ENCODE data around the gene DNAH7.
"Not testable (repeated sequence)": the region's sequence is repeated elsewhere in the genome, so short reads cannot be mapped to it uniquely, and the experiment has no call there.

The DNAH7 gene

DNA sequence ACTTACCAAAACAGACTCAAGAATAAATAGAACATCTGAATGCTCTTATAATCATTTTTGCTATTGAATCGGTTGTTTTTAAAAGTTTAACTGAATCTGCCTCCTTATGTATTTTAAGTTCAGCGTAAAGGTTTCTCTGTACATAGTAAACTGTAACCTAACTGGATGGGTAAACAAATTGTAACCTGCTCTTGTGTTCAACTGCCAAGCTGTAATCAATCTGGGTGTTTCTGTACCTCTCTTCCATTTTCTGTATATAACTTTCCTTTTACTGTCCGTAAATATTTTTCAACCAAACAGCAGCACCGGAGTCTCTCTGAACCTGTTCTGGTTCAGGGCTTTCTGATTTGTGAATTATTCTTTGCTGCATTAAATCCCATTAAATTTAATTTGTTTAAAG, 27.6 kb upstream of the DNAH7 start:
- no peak overlapping the region for H3K4me3 ChIP-seq (ENCODE audit: low read length)
- no peak for TF ChIP-seq CTCF (conservative IDR thresholded peaks at IDR 0.05; ENCODE audit: low read depth, low read length)
- DNase-seq (ENCODE audit: low read depth) = no peak

- DNase-seq (ENCODE audit: low read depth); H3K4me3 ChIP-seq (ENCODE audit: low read length): not testable (repeated sequence)
These were observed 20.8 kb upstream of the DNAH7 start for GRCh38 chr2:196089448-196089847.

DNA sequence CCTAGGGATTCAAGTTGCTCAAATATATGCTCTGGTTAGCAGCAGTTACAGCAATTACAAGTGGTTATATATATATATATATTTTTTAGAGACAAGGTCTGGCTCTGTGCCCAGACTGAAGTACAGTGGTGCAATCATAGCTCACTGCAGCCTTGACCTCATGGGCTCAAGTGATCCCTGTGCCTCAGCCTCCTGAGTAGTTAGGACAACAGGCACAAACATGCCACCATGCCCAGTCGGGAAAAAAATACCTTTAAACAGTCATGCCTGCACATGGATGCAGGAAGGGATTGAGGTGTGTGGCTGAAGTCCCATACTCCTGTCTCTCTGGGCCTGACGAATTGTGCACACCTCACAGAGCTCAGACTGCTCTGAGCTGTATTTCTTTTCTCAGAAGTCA, 19.6 kb upstream of the DNAH7 start:
- H3K4me3 ChIP-seq (ENCODE audit: low read length) = no peak overlapping the region
- DNase-seq (ENCODE audit: low read depth) = no peak
- no peak for TF ChIP-seq CTCF (conservative IDR thresholded peaks at IDR 0.05; ENCODE audit: low read depth, low read length)

GRCh38 chr2:196086517-196087368, 18.1 kb upstream of the DNAH7 start:
- DNase-seq (ENCODE audit: low read depth) = no peak
- TF ChIP-seq CTCF (conservative IDR thresholded peaks at IDR 0.05; ENCODE audit: low read depth, low read length) = no peak
- no peak overlapping the region for H3K4me3 ChIP-seq (ENCODE audit: low read length)

- no peak for DNase-seq (ENCODE audit: low read depth)
- TF ChIP-seq CTCF (conservative IDR thresholded peaks at IDR 0.05; ENCODE audit: low read depth, low read length) = no peak
- H3K4me3 ChIP-seq (ENCODE audit: low read length) = no peak overlapping the region
These were observed 15.0 kb upstream of the DNAH7 start for GRCh38 chr2:196083601-196084000.

- no peak for TF ChIP-seq CTCF (conservative IDR thresholded peaks at IDR 0.05; ENCODE audit: low read depth, low read length)
- no peak overlapping the region for H3K4me3 ChIP-seq (ENCODE audit: low read length)
- no peak for DNase-seq (ENCODE audit: low read depth)
These were observed 11.9 kb upstream of the DNAH7 start for GRCh38 chr2:196080526-196080925.

DNA sequence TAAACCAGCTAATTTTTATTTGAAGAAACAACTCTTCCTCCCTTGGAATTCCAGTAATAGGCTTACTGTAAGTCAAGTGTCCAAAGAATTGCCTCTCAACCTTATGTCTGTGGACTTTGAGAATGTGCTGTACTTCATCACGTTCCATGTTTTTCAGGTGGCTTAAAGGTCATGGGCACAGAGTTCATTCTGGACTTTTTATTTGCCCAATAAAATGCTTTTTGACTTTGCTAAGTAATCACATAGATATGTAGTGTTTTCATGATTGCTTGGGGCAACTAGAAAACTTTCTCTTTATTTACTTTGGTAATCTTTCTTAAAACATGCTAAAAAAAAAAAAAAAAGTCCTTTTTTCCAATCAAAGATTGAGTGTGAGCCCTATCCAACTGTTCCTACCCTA, 10.4 kb upstream of the DNAH7 start:
- no peak for TF ChIP-seq CTCF (conservative IDR thresholded peaks at IDR 0.05; ENCODE audit: low read depth, low read length)
- no peak for DNase-seq (ENCODE audit: low read depth)
- no peak overlapping the region for H3K4me3 ChIP-seq (ENCODE audit: low read length)

All from retinal pigment epithelial cell (primary cell).